Right ventricle myocardium inferior (tissue), 1 donor: ENCODE data around the gene PIH1D1. TPM values are rescaled to one million over a fixed set of nuclear protein-coding genes. Genes with fewer than 3 reads are reported as not detected.
A peak's percentile ranks its signal among the peaks of the same experiment; 100 is the strongest.

Experiments used
- ATAC-seq: fragments of 200-7000 bp; cut with Tn5 transposase; one replicate; pipeline ENCODE4 v1.9.1; 2020; ENCODE audit warnings: mild to moderate bottlenecking, moderate library complexity
- DNase-seq: peaks from one replicate; pipeline ENCODE4 v3.0.0; 2021; ENCODE audit errors: missing footprints
- intact Hi-C: fragments of 100-400 bp; cut with DNase I; formaldehyde crosslinking; loops from one replicate; pipeline ENCODE4 v1.11.0; 2022
- microRNA-seq: library from miRNA; unstranded; fragments of <30 nt; microRNA quantifications from one replicate; pipeline ENCODE4 v1.2.0, GENCODE V29; 2020
- total RNA-seq: library from RNA; stranded (reverse); fragmentation: NEBNext Ultra II Directional; extraction: Animal tissue kit (Norgen Biotek cat#: 25700); gene quantifications from one replicate; pipeline ENCODE4 v1.2.1, GENCODE V29; 2021
- donor health status: DM: no; HTN: yes; CAD: no; lungs with severe emphysema.

Gene PIH1D1
- total RNA-seq, 1 donor from 2014 or later, result 32.4 TPM

DNA sequence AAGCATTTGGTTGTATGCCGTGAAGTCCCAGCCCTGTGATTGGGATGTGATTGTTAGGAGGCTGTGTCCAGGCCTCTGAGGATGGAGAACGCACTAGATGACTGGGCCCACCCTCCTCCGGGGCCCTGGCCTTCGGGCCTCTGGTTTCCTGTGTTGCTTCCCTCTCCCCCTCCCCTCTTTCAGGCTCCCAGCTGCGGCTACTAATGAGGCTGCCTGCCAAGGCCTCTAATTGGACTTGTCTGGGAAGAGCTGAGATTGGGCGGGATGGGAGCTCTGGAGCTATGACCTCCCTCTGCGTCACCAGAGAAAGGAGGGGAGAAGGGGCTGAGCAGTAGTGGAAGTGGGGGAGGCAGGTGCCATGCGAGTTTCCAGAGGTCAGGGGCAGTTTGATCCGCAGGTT, 38.3 kb downstream of the PIH1D1 start:
- DNase-seq (peak; percentile 42), ATAC-seq (peak; percentile 14)

DNA sequence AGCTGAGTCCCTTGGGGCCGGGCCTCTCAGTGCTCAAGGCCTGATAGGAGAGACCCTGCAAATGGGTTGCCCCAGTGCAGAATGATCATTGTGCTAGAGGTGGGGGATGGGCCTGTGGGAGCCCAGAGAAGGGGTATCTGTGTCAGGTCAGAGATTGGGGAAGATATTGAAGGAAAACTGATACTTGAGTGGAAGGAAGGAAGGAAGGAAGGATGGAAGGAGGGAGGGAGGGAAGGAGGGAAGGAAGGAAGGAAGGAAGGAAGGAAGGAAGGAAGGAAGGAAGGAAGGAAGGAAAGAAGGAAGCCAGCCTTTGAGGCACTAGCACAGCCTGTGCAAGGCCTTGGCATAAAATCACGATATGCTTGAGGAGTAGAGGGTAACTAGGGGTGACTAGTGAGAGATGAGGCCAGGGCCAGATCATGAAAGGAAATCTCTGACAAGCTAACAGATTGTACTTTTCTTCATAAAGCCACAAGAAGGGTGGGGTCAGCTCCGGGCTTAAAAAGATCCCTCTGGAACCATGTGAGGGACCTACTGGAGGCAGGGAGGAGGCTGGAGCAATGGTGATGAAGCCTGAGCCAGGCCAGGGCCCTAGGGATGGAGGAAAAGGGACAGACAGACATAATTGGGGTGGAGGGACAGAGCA, 39.8 kb downstream of the PIH1D1 start:
- no peak for DNase-seq
- intact Hi-C loops, result no loop called here
- ATAC-seq, result no peak

More for the DNA sequence above, 38.3 kb downstream of the PIH1D1 start:
- intact Hi-C loops, result no loop called here

DNA sequence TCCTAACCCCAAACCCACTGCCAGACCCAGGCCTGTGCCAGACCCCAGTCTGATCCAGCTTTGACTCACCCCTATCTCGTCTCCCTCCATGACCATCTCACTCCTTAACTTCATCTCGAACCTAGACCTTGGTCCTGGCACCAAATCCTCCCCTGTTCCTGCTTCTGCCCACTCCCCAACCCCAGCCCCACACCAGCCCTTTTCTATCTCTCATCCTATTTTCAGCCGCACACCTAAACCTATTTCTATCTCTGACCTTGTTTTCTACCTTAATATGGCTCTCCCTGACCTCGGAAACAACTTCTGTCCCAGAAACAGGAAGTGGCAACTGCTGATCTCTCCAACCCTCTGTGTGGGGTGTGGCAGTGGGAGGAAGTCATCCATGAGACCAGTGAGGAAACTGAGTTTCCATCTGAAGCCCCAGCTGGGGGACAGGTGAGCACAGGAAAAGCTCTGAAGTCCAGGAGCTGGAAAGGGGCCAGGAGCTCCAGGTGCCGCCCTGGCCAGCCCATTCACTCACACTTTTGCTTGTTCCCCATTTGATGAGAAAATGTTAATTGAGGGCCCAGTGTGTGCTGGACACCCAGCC, 42.1 kb downstream of the PIH1D1 start:
- DNase-seq, result peak; percentile 17
- ATAC-seq, result no peak
- intact Hi-C loops, result no loop called here

DNA sequence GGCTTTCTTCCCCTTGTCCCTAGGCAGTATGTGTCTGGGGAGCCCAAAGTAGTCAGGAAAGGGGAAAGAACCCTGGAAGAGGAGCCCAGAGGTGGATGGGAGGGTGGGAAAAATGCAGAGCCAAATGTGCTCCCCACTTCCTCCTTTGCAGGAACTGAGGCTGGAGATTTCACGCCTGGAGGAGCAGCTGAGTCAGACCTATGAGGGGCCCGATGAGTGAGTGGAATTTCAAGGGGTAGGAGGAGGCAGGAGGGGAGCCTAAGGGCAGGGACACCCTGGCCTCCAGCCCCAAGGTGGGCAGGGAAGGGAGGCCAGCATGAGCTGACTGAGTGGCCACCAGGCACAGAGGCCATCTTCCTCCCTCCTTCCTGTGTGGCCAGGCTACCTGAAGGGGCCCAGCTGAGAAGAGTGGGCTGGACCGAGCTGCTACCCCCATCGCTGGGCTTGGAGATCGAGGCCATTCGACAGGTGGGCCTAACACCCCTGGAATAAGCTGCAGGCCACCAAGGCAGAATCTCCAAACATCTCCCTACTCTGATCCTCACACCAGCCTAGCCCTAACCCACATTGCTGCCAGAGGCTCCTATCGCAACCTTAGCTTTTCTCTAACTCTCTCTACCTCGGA, 42.7 kb downstream of the PIH1D1 start:
- intact Hi-C loops, result no loop called here
- no peak for ATAC-seq
- DNase-seq, result peak; percentile 27

DNA sequence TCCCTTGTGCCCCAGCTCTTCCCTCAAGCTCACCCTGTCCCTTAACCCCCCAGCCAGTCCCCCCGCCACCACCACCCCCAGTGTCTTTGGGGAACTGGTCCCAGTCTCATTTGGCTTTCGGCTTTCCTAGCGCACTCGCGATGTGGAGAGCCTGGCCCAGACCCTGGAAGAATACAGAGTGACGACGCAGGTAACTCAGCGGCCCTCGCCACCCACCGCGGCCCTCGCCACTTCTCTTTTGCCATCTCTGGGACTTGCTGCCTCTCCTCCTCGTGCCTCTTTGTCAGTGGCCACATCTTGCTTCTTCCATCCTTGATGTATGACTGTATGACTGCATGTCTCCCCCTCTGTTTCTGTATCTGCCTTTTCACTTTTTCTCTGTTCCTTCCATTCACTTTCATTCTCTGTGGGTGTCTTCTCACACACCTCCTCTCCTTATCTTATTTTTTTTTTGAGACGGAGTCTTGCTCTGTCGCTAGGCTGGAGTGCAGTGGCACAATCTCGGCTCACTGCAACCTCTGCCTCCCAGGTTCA, 44.1 kb downstream of the PIH1D1 start:
- intact Hi-C loops, result no loop called here
- no peak for ATAC-seq
- DNase-seq, result no peak

DNA sequence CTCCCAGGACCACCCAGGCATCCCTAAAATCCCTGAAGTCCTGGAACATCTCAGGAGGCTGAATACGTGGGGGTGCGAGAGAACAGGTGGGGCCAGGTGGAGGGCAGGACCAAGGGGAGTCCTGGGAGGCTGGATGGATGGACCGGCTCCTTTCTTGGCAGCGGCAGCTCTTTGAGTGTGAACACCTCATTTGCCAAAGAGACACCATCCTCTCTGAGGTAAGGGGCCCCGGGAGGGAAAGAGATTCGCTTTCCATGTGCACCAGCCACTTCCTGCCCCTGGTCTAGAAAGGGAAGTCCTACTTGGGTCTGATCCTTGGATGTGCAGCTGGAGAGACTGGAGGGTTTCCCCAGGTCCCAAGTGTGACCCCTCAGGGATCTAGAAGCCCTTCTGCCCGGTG, 44.5 kb downstream of the PIH1D1 start:
- no peak for ATAC-seq
- intact Hi-C loops, result no loop called here
- no peak for DNase-seq

DNA sequence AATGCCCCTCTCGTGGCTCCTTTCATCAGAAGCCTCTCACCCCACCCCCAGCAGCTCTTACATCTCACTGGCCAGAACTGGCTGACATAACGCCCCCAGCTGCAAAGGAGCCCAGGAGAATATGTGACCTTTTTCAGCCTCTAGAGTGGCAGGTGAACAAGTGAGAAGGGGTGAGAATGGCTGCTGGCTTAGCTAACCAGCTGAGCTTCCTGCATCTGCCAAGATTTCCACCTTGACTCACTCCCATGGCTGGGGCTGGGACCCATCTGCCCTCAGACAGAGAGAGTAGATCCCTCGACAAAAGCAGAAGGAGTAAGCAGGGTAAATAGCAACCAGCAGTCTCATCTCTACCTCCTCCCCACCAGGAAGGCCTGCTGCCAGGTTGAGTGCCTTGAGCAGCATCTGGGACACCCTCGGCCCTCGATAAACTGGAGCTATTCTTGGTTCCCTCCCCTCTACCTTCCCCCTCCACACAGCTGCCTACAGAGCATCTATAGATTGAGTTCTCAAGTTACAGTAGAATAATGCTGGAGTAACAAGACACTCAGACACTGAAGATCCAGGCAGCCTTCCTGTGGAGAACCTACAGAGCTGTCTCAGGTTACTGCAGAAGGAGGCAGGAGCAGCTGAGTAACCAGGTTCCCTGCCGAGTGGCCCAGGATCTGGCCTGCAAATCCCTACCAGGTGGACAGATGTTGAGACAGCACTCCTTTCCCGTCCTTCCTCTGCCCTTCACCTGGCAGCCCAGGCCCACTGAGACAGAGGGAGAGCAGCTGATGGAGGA, 48.0 kb downstream of the PIH1D1 start:
- DNase-seq, result no peak
- intact Hi-C loops, result no loop called here
- ATAC-seq, result no peak

DNA sequence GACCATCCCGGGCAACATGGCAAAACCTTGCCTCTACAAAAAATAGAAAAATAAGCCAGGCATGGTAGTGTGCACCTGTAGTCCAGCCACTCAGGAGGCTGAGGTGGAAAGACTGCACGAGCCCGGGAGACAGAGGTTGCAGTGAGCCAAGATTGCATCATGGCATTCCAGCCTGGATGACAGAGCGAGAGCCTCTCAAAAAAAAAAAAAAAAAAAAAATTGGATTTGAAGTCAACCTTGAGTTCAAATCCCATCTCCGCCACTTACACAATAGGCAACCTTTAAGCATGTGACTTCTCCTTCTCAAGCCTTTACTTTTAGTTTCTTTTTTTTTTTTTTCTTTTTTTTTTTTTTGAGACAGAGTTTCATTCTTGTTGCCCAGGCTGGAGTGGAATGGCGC, 51.6 kb downstream of the PIH1D1 start:
- no peak for ATAC-seq
- intact Hi-C loops, result no loop called here
- DNase-seq, result no peak

DNA sequence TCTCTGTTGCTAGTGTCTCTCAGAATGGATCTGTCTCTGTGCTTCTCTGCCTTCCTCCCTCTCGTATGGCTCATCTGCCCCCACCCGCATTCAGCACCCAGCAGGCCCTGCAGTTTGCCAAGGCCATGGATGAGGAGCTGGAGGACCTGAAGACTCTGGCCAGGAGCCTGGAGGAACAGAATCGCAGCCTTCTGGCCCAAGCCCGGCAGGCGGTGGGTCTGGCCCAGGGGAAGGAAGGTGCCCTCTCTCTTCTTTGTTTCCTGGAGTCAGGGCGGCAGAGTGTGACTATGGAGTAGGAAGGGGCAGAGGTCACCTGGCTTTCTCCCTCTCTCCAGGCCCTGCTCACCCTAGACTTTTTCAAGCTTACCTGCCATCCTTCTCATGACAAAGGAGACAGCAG, 52.7 kb downstream of the PIH1D1 start:
- DNase-seq (no peak), ATAC-seq (no peak)
- intact Hi-C loops, result no loop called here

DNA sequence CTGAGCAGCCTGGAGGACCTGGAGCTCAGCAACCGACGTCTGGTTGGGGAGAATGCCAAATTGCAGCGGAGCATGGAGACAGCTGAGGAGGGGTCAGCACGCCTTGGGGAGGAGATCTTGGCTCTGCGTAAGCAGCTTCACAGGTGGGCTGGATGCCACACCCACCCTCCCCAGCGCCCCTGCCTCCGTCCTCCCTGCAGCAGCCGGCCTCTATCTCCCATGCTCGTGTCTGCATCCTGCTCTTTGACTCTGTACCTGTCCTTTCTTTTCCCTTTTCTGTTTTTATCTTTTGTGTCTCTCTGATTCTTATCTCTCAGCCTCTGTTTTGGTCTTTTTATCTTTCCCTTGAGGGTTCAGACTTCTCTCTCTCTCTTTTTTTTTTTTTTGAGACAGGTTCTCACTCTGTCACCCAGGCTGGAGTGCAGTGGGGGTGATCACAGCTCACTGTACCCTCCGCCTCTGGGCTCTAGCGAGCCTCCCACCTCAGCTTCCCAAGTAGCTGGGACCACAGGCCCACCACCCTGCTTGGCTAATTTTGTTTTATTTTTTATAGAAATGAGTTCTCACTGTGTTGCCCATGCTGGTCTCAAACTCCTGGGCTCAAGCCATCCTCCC, 53.5 kb downstream of the PIH1D1 start:
- no peak for ATAC-seq
- intact Hi-C loops, result no loop called here
- no peak for DNase-seq

DNA sequence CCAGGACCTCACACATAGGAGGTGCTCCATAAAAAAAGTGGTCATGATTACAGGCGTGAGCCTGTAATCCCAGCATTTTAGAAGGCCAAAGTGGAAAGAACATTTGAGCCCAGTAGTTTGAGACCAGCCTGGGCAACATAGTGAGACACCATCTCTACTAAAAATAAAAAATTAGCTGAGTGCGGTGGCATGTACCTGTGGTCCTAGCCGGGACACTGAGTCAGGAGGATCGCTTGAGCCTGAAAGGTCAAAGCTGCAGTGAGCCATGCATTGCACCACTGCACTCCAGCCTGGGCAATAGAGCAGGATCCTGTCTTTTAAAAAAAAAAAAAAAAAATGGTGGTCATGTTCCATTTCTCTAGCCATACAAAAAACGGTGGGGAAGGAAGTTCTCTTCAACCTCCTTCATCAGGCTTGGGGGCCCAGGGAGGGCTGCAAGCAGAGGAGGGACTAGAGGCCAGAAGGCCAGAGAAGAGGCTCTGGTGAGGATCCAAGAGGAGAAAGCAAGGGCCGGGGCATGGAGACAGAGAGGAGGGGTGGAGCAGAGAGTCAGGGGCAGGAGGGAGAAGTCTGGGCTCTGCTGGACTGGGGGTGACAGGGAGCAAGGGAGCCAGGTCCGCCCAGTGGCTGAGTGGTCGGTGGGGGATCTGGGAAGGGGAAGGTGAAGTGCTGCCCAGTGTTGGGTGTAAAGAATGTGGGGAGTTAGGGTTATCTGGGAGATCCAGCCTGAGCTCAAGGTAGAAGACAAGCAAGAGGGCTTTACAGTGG, 54.7 kb downstream of the PIH1D1 start:
- no peak for ATAC-seq
- no peak for DNase-seq
- intact Hi-C loops, result no loop called here

Small RNA genes within 50 kb of the gene (microRNA-seq; reads per million reads assigned to microRNA genes)
- gene MIR150, result 552 reads per million, percentile 74 among the genes with 10 or more reads in this experiment

Other genes with a start within 250 kb of the PIH1D1 start
- 0.92 TPM for gene SLC6A16, start 126.6 kb downstream of the PIH1D1 start, total RNA-seq
- gene CD37, start 116.4 kb downstream of the PIH1D1 start, total RNA-seq, result 9.1 TPM
- 63.6 TPM for gene TEAD2, start 89.4 kb downstream of the PIH1D1 start, total RNA-seq
- gene DKKL1, start 87.9 kb downstream of the PIH1D1 start, total RNA-seq, result not detected
- not detected for gene KASH5, start 63.6 kb downstream of the PIH1D1 start, total RNA-seq
- gene PTH2, start 28.4 kb downstream of the PIH1D1 start, total RNA-seq, result not detected
- gene GFY, start 26.4 kb downstream of the PIH1D1 start, total RNA-seq, result not detected
- gene SLC17A7, start 10.3 kb downstream of the PIH1D1 start, total RNA-seq, result 1.8 TPM
- 12.7 TPM for gene ALDH16A1, start 1.4 kb upstream of the PIH1D1 start, total RNA-seq
- gene FLT3LG, start 22.4 kb upstream of the PIH1D1 start, total RNA-seq, result 4.7 TPM
- gene RPL13A, start 35.8 kb upstream of the PIH1D1 start, total RNA-seq, result 1,486 TPM
- gene RPS11, start 44.6 kb upstream of the PIH1D1 start, total RNA-seq, result 1,100 TPM
- 105 TPM for gene FCGRT, start 60.8 kb upstream of the PIH1D1 start, total RNA-seq
- 7.4 TPM for gene RCN3, start 76.2 kb upstream of the PIH1D1 start, total RNA-seq
- 49.6 TPM for gene NOSIP, start 128.7 kb upstream of the PIH1D1 start, total RNA-seq
- gene PRRG2, start 129.5 kb upstream of the PIH1D1 start, total RNA-seq, result 0.76 TPM
- gene PRR12, start 139.4 kb upstream of the PIH1D1 start, total RNA-seq, result 14.5 TPM
- gene RRAS, start 188.3 kb upstream of the PIH1D1 start, total RNA-seq, result 120 TPM
- gene SCAF1, start 190.4 kb upstream of the PIH1D1 start, total RNA-seq, result 42.5 TPM
- 36.4 TPM for gene IRF3, start 214.0 kb upstream of the PIH1D1 start, total RNA-seq
- 10.6 TPM for gene BCL2L12, start 214.1 kb upstream of the PIH1D1 start, total RNA-seq
- 122 TPM for gene PRMT1, start 225.5 kb upstream of the PIH1D1 start, total RNA-seq
- 0.84 TPM for gene ADM5, start 237.8 kb upstream of the PIH1D1 start, total RNA-seq
- 2.9 TPM for gene CPT1C, start 239.3 kb upstream of the PIH1D1 start, total RNA-seq